ENCODE data around the gene BRINP3.
"Not testable (repeated sequence)": the region's sequence is repeated elsewhere in the genome, so short reads cannot be mapped to it uniquely, and the experiment has no call there.

Gene BRINP3

GRCh38 chr1:190138702-190139101 is 339.0 kb downstream of the BRINP3 start:
- Histone ChIP-seq H3K79me2 (ENCODE audit: control insufficient read depth, insufficient read depth, low read length, unreplicated experiment) (no peaks in the 10 kb centered on the region), H3K27me3 (ENCODE audit: insufficient read depth, low read length) (no peaks in the 10 kb centered on the region), H3K4me3 (ENCODE audit: low read depth, low read length) (no peak overlapping the region), H3K27ac (ENCODE audit: low read depth, low read length) (no peak overlapping the region), H2AFZ (ENCODE audit: low read length, unreplicated experiment) (no peak overlapping the region), H3K4me1 (ENCODE audit: control insufficient read depth, insufficient read depth, low read length, unreplicated experiment) (no peaks in the 10 kb centered on the region), H3K36me3 (ENCODE audit: insufficient read depth, low read length) (no peaks in the 10 kb centered on the region)

GRCh38 chr1:190138266-190138665 is 339.4 kb downstream of the BRINP3 start:
- H3K79me2 ChIP-seq (ENCODE audit: control insufficient read depth, insufficient read depth, low read length, unreplicated experiment): no peaks in the 10 kb centered on the region
- no peaks in the 10 kb centered on the region for H3K4me1 ChIP-seq (ENCODE audit: control insufficient read depth, insufficient read depth, low read length, unreplicated experiment)
- H3K4me3 ChIP-seq (ENCODE audit: low read depth, low read length): no peak overlapping the region
- no peaks in the 10 kb centered on the region for H3K27me3 ChIP-seq (ENCODE audit: insufficient read depth, low read length)
- no peaks in the 10 kb centered on the region for H3K36me3 ChIP-seq (ENCODE audit: insufficient read depth, low read length)
- H3K27ac ChIP-seq (ENCODE audit: low read depth, low read length): no peak overlapping the region
- H2AFZ ChIP-seq (ENCODE audit: low read length, unreplicated experiment): no peak overlapping the region

- Histone ChIP-seq H2AFZ (ENCODE audit: low read length, unreplicated experiment) (no peak overlapping the region), H3K4me1 (ENCODE audit: control insufficient read depth, insufficient read depth, low read length, unreplicated experiment) (no peaks in the 10 kb centered on the region), H3K4me3 (ENCODE audit: low read depth, low read length) (no peak overlapping the region), H3K36me3 (ENCODE audit: insufficient read depth, low read length) (no peaks in the 10 kb centered on the region), H3K79me2 (ENCODE audit: control insufficient read depth, insufficient read depth, low read length, unreplicated experiment) (no peaks in the 10 kb centered on the region), H3K27ac (ENCODE audit: low read depth, low read length) (no peak overlapping the region), H3K27me3 (ENCODE audit: insufficient read depth, low read length) (no peaks in the 10 kb centered on the region)
These were observed 348.3 kb downstream of the BRINP3 start for GRCh38 chr1:190129366-190129765.

GRCh38 chr1:190126728-190127127 is 350.9 kb downstream of the BRINP3 start:
- Histone ChIP-seq H3K4me1 (ENCODE audit: control insufficient read depth, insufficient read depth, low read length, unreplicated experiment) (no peaks in the 10 kb centered on the region), H3K27ac (ENCODE audit: low read depth, low read length) (no peak overlapping the region), H3K36me3 (ENCODE audit: insufficient read depth, low read length) (no peaks in the 10 kb centered on the region), H2AFZ (ENCODE audit: low read length, unreplicated experiment) (no peak overlapping the region), H3K27me3 (ENCODE audit: insufficient read depth, low read length) (no peaks in the 10 kb centered on the region), H3K4me3 (ENCODE audit: low read depth, low read length) (no peak overlapping the region), H3K79me2 (ENCODE audit: control insufficient read depth, insufficient read depth, low read length, unreplicated experiment) (no peaks in the 10 kb centered on the region)

- no peaks in the 10 kb centered on the region for H3K4me1 ChIP-seq (ENCODE audit: control insufficient read depth, insufficient read depth, low read length, unreplicated experiment)
- no peaks in the 10 kb centered on the region for H3K27me3 ChIP-seq (ENCODE audit: insufficient read depth, low read length)
- no peaks in the 10 kb centered on the region for H3K79me2 ChIP-seq (ENCODE audit: control insufficient read depth, insufficient read depth, low read length, unreplicated experiment)
- no peak overlapping the region for H2AFZ ChIP-seq (ENCODE audit: low read length, unreplicated experiment)
- no peak overlapping the region for H3K4me3 ChIP-seq (ENCODE audit: low read depth, low read length)
- H3K27ac ChIP-seq (ENCODE audit: low read depth, low read length): no peak overlapping the region
- H3K36me3 ChIP-seq (ENCODE audit: insufficient read depth, low read length): no peaks in the 10 kb centered on the region
These were observed 353.6 kb downstream of the BRINP3 start for GRCh38 chr1:190124068-190124467.

GRCh38 chr1:190120564-190120963 is 357.1 kb downstream of the BRINP3 start:
- H3K4me3 ChIP-seq (ENCODE audit: low read depth, low read length); H3K79me2 ChIP-seq (ENCODE audit: control insufficient read depth, insufficient read depth, low read length, unreplicated experiment); H2AFZ ChIP-seq (ENCODE audit: low read length, unreplicated experiment); H3K4me1 ChIP-seq (ENCODE audit: control insufficient read depth, insufficient read depth, low read length, unreplicated experiment); H3K27ac ChIP-seq (ENCODE audit: low read depth, low read length); H3K36me3 ChIP-seq (ENCODE audit: insufficient read depth, low read length); H3K27me3 ChIP-seq (ENCODE audit: insufficient read depth, low read length): not testable (repeated sequence)

- no peaks in the 10 kb centered on the region for H3K4me1 ChIP-seq (ENCODE audit: control insufficient read depth, insufficient read depth, low read length, unreplicated experiment)
- H2AFZ ChIP-seq (ENCODE audit: low read length, unreplicated experiment): no peak overlapping the region
- no peak overlapping the region for H3K27ac ChIP-seq (ENCODE audit: low read depth, low read length)
These were observed 358.0 kb downstream of the BRINP3 start for GRCh38 chr1:190119683-190120082.

GRCh38 chr1:190116921-190117320 is 360.7 kb downstream of the BRINP3 start:
- no peaks in the 10 kb centered on the region for H3K27me3 ChIP-seq (ENCODE audit: insufficient read depth, low read length)
- no peaks in the 10 kb centered on the region for H3K79me2 ChIP-seq (ENCODE audit: control insufficient read depth, insufficient read depth, low read length, unreplicated experiment)
- no peak overlapping the region for H3K27ac ChIP-seq (ENCODE audit: low read depth, low read length)
- no peak overlapping the region for H3K4me3 ChIP-seq (ENCODE audit: low read depth, low read length)
- H3K4me1 ChIP-seq (ENCODE audit: control insufficient read depth, insufficient read depth, low read length, unreplicated experiment): no peaks in the 10 kb centered on the region
- H3K36me3 ChIP-seq (ENCODE audit: insufficient read depth, low read length): no peaks in the 10 kb centered on the region
- H2AFZ ChIP-seq (ENCODE audit: low read length, unreplicated experiment): no peak overlapping the region

More at GRCh38 chr1:190119683-190120082, 358.0 kb downstream of the BRINP3 start:
- Histone ChIP-seq H3K4me3 (ENCODE audit: low read depth, low read length) (no peak overlapping the region), H3K27me3 (ENCODE audit: insufficient read depth, low read length) (no peaks in the 10 kb centered on the region), H3K79me2 (ENCODE audit: control insufficient read depth, insufficient read depth, low read length, unreplicated experiment) (no peaks in the 10 kb centered on the region), H3K36me3 (ENCODE audit: insufficient read depth, low read length) (no peaks in the 10 kb centered on the region)

GRCh38 chr1:190104961-190105360 is 372.7 kb downstream of the BRINP3 start:
- no peaks in the 10 kb centered on the region for H3K27me3 ChIP-seq (ENCODE audit: insufficient read depth, low read length)
- no peaks in the 10 kb centered on the region for H3K4me1 ChIP-seq (ENCODE audit: control insufficient read depth, insufficient read depth, low read length, unreplicated experiment)
- no peak overlapping the region for H3K4me3 ChIP-seq (ENCODE audit: low read depth, low read length)
- no peak overlapping the region for H2AFZ ChIP-seq (ENCODE audit: low read length, unreplicated experiment)
- H3K27ac ChIP-seq (ENCODE audit: low read depth, low read length): no peak overlapping the region
- no peaks in the 10 kb centered on the region for H3K79me2 ChIP-seq (ENCODE audit: control insufficient read depth, insufficient read depth, low read length, unreplicated experiment)
- no peaks in the 10 kb centered on the region for H3K36me3 ChIP-seq (ENCODE audit: insufficient read depth, low read length)

- no peaks in the 10 kb centered on the region for H3K36me3 ChIP-seq (ENCODE audit: insufficient read depth, low read length)
- no peaks in the 10 kb centered on the region for H3K79me2 ChIP-seq (ENCODE audit: control insufficient read depth, insufficient read depth, low read length, unreplicated experiment)
- H2AFZ ChIP-seq (ENCODE audit: low read length, unreplicated experiment): no peak overlapping the region
- H3K4me1 ChIP-seq (ENCODE audit: control insufficient read depth, insufficient read depth, low read length, unreplicated experiment): no peaks in the 10 kb centered on the region
- H3K27me3 ChIP-seq (ENCODE audit: insufficient read depth, low read length): no peaks in the 10 kb centered on the region
- no peak overlapping the region for H3K4me3 ChIP-seq (ENCODE audit: low read depth, low read length)
- no peak overlapping the region for H3K27ac ChIP-seq (ENCODE audit: low read depth, low read length)
These were observed 374.8 kb downstream of the BRINP3 start for GRCh38 chr1:190102757-190103326.

- Histone ChIP-seq H3K27ac (ENCODE audit: low read depth, low read length) (no peak overlapping the region), H2AFZ (ENCODE audit: low read length, unreplicated experiment) (no peak overlapping the region), H3K79me2 (ENCODE audit: control insufficient read depth, insufficient read depth, low read length, unreplicated experiment) (no peaks in the 10 kb centered on the region), H3K4me1 (ENCODE audit: control insufficient read depth, insufficient read depth, low read length, unreplicated experiment) (no peaks in the 10 kb centered on the region), H3K27me3 (ENCODE audit: insufficient read depth, low read length) (no peaks in the 10 kb centered on the region), H3K36me3 (ENCODE audit: insufficient read depth, low read length) (no peaks in the 10 kb centered on the region), H3K4me3 (ENCODE audit: low read depth, low read length) (no peak overlapping the region)
These were observed 375.9 kb downstream of the BRINP3 start for GRCh38 chr1:190101756-190102155.
